NCI-H345 (cell line): ENCODE data around the gene P3R3URF.
A peak's percentile ranks its signal among the peaks of the same experiment; 100 is the strongest.

Source experiments
- DNase-seq: peaks from one replicate; lab custom pipeline; 2025; lab: John Stamatoyannopoulos, UW

The P3R3URF gene

DNA sequence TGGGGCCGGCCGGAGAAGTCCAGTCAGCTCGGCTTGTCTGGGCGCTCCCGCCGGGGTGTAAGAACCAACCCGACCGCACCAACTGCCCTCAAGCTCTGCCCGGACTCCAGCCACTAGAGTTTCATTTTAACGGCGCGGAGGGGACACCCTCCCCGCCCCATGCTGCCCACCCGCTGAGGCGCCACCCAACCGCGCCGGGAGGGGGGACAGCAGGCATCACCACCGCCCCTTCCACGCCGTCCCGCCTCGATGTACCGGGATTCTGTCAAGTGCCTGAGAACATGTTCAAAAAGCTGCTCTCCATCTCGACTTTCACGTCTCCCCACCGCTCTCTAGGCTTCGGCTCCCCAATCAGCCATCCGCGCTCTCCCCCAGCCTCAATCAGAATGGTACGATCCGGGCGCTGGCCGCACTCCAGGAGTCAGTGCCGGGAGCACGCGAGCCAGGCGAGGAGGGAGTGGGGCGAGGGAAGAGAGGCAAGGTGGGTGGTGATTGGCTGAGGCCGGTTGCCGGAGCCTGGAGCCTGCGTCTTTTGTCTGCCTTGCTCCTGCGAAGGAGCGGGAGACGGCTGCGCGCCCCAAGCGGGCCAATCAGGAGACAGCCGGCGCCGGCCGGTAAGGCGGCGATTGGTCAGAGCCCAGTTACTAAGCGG, 43.6 kb downstream of the P3R3URF start, which contains the start of gene PIK3R3:
Gene PIK3R3 (minus strand): TSS at position 101 of the 652 bp plus-strand sequence. CDS start 677 bp downstream, outside the sequence.
- DNase-seq: peak; percentile 99

- DNase-seq: peak; percentile 72
These were observed 44.4 kb downstream of the P3R3URF start for GRCh38 chr1:46131712-46132528.

- no peak for DNase-seq
These were observed 45.2 kb downstream of the P3R3URF start for GRCh38 chr1:46131093-46131492.

- DNase-seq: no peak
These were observed 45.7 kb downstream of the P3R3URF start for GRCh38 chr1:46130606-46131005.

GRCh38 chr1:46130121-46130520, 46.2 kb downstream of the P3R3URF start:
- no peak for DNase-seq

- no peak for DNase-seq
These were observed 47.9 kb downstream of the P3R3URF start for GRCh38 chr1:46128344-46128743.
